Raji (cell line): Measurements from ENCODE around the gene C4orf36.

Experiments used
- POLR2A ChIP-seq: IDR thresholded peaks from 2 replicates; pipeline ENCODE4 v1.6.1; 2011; ENCODE audit warnings: low read depth, low read length, control low read depth; ENCODE audit not compliant: insufficient read depth

Gene C4orf36, protein sequence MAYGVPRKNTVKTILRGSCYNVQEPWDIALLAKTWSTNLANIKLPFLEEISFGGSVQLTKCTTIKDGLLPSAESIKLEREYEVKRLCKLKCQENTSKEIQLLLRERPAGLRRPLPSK

DNA sequence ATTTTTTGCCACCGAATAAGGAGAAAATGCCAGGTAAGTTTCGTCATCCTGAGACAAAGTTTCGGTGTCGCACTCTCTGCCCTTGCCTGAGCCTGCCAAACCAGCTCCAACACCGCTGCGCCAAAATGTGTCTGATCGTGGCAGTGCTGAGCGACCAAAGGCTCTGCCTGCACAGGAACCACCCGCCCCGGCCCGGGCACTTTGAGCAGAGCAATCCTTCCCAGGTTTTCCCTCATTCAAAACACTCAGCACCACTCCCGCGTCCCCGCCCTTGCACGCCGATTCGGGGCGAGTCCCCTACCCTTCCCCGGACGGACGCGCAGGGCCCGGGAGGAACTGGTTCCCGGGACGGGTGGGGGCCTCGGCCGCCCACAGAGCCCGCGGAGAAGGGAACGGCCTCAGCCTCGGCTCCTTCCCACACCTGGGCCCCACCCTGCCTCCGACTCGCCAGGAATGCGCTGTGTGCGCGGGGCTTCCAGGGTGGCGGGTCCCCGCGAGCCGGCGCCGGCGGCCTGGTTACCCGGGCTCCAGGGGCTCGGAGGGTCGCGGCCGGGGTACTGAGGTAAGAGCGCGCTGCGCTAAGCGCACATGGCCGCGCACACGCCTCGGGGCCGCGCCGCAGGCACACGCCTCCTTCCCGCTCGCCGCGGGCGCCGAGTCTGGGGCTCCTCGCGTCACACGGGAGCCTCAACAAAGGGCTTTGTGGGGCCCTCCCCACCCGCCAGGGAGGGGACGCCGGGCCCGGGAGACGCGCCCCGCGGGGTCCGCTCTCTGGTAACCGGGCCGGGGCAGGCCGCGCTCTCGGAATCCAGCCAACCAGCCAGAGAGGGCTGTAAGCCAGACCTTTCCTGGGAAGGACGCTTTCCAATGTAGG is at the start of gene C4orf36:
TSS of gene C4orf36 (minus strand) at position 661 of the 874 bp plus-strand sequence. CDS start 902 bp downstream, outside the sequence.
- TF ChIP-seq POLR2A = no peak

- TF ChIP-seq POLR2A = no peak
Measured at GRCh38 chr4:86940920-86941460, 48.8 kb upstream of the C4orf36 start.

DNA sequence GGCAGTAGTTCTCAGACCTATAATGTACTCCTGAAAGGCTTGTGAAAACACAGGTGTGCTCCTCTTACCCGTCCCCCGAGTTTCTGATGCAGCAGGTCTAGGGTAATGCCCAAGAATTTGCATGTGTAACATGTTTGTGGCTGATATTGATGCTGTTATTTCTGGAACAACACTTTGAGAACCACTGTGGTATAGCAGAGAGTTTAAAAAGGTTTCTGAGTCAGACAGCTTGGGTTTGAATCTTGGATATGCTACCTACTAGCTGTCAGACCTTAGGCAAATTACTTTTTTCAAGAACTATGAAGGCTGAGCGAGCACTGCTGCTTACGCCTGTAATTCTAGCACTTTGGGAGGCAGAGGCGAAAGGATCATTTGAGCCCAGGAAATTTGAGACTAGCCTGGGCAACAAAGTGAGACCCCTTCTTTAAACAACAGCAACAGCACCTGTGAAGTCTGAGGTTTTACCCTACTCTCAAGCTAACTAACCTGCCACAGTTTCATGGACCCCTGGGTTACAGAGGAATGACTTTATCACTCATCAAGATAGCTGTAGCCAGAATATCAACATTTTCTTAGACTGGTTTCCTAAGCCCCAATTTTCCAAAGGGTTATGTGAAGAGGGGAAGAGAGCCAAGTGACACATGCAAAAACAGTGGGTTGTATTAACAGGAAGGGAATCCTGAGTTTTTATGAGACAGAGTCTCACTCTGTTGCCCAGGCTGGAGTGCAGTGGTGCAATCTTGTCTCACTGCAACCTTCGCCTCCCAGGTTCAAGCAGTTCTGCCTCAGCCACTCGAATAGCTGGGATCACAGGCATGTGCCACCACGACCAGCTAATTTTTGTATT is 47.7 kb upstream of the C4orf36 start:
- no peak for TF ChIP-seq POLR2A

GRCh38 chr4:86938771-86939520 is 46.7 kb upstream of the C4orf36 start:
- no peak for TF ChIP-seq POLR2A

- no peak for TF ChIP-seq POLR2A
Measured at GRCh38 chr4:86935853-86936733, 43.9 kb upstream of the C4orf36 start.

GRCh38 chr4:86935566-86935852 is 43.3 kb upstream of the C4orf36 start:
- no peak for TF ChIP-seq POLR2A

DNA sequence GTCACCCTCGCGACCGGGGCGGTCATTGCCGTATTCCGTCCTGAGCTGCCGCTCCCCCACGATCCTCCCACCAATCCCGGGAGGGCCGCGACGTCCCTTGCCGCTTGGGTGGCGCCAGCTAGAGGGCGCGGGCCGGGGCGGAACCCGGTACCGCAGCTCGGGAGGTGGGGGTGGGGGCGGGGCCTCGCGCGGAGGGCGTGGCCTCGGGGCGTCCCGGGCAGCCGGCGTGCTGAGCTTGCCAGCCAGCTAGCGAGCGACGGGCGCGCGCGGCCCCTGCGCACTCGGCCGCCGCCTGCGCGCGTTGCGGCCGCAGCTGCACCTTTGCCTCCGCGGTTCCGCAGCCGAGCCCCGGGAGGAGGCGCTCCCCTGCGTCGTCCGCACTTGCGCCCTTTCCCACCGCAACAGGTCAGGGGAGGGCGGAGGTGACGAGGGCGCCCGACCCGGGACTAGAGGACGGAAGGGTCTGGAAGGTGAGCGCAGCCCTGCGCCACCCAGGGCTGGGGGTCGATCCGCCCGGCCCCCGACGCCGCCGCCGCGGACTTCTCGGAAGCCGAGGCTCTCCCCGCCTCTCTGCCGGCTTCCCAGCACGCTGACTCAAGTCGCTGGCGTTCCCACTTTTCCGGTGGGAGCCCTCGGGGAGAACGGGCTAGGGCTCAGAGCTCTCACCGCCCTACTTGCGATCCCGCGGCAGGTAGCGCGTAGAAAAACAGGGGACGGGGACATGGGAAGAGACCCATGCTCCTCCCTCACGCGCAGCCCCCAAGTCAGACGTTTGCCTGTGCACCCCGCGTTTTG is 42.7 kb upstream of the C4orf36 start, which contains the start of gene AFF1:
TSS of gene AFF1 (plus strand) at position 241 of the 795 bp plus-strand sequence. CDS start 13,523 bp downstream, outside the sequence.
- peak; percentile 40; the same call in 1 of the 2 replicates for TF ChIP-seq POLR2A

DNA sequence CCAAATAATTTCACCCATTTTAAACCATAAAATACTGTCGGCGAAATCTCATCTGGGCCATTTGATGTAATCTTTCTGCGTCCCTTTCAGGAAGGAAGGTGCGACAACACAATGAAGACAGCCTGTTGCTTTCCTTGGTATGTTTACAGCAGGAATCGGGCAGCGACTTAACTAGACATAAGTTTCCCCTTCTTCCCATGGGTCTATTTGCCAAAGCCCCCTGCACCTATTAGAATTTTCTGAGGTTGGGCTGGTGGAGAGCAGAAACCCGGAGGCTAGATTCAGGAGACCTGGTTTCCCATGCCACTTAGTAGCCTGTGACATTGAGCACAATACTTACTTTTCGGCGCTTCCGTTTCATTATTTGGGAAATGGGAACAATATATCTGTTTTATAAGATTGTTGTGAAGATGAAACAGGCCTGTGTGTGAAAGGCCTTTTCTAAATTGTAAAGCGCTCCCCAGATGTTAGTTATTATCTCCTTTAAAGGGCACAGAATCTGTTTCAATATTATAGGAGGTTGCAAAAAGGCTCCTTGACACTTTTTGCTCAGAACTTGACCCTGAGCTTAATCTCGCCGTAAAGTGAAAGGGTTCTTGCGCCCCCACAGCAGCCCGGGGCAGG is 42.0 kb upstream of the C4orf36 start:
- TF ChIP-seq POLR2A = no peak

DNA sequence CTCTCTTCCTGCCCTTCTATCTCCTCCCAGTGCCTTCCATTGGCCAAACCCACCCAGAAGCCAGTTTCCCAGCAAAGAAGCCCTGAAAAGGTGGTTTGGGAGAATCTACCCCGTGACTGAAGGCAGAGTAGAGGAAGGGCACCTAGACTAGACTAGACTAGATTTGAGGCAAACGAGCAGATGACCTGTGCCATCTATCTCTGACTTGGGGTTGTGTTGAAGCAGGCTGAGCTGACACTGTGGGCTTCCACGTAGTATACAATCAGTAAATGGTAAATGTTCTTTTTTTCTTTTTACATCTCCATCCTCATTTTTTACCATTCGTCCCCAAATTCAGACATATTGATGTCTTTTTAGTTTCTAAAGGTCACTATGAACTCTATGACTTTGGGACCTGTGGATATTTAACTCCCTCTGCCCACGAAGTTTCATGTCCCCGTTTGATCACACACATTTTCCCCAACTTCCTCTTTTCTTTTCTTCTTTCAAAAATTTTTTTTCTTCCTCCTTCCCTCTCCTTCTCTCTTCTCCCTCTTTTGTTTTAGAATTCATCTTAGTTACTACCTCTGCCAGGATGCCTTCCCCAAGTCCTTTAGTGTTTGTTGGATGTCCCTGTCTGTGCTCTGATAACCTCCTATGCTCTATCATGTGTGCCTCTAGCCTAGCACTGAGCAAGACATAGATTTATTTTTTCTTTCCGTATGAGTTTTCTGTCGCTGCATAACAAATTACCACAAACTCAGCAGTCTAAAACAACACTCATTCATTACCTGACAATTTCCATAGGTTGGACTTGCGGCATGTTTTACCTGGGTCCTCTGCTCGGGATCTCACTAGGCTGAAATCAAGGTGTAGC is 36.4 kb upstream of the C4orf36 start:
- no peak for TF ChIP-seq POLR2A

DNA sequence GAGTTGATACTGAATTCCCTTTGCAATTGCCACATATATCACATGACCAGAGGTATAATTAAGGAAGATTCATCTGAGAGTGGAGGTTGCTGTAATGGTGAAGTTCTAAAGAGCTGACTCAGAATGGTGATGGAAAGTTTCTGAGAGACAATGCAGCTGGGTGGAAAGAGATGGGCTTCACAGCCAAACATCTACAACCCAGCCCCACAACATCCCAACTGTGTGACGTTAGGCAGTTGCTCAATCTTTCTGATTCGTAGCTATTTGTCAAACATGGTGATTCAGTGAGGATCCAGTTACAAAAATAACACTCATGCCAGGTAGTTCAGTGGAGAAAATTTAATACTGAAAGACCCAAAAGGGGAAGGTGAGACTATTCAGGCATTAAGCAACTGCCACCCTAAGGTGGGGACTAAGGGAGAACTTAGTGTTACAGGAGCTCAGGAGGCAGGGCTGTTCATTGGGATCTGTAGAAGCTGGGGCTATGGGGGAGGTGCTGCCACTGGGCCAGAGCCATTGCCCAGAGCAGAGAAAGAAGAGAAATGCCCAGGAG is 35.7 kb upstream of the C4orf36 start:
- TF ChIP-seq POLR2A = no peak

GRCh38 chr4:86926435-86927086 is 34.3 kb upstream of the C4orf36 start:
- no peak for TF ChIP-seq POLR2A
